GM12878 (cell line): Measurements from ENCODE around the gene DNAH3. TPM values are rescaled to one million over a fixed set of nuclear protein-coding genes. Genes with fewer than 3 reads are reported as not detected.
"Not testable (repeated sequence)": the region's sequence is repeated elsewhere in the genome, so short reads cannot be mapped to it uniquely, and the experiment has no call there.

Experiments
- ATAC-seq: fragments of 200-7000 bp; cut with Tn5 transposase; 3 replicates; pipeline ENCODE4 v1.9.1; 2020; ENCODE audit warnings: mild to moderate bottlenecking, moderate library complexity
- BruUV-seq: library from RNA; stranded (reverse); fragments of 400-500 nt; replicated peaks from 2 replicates; lab custom pipeline; 2021; lab: Mats Ljungman, UMichigan
- CTCF ChIA-PET: fragments of 300-600 bp; sonication (Branson Sonifier 250); formaldehyde crosslinking; extraction: SDS; loops from one replicate; lab custom pipeline; 2021; ENCODE audit warnings: inconsistent platforms; lab: Yijun Ruan, JAX
- POLR2A ChIA-PET: fragments of 350-600 bp; formaldehyde crosslinking; extraction: SDS; loops from one replicate; lab custom pipeline; 2021; ENCODE audit warnings: inconsistent platforms; lab: Charles Lee
- RAD21 ChIA-PET: fragments of 300-600 bp; sonication (Branson Sonifier 250); formaldehyde crosslinking; loops from one replicate; lab custom pipeline; 2023; ENCODE audit warnings: antibody characterized with exemption; ENCODE audit not compliant: unreplicated experiment; lab: Charles Lee
- SMC1A ChIA-PET: fragments of 300-600 bp; sonication (Branson Sonifier 250); formaldehyde crosslinking; loops from one replicate; lab custom pipeline; 2023; ENCODE audit not compliant: unreplicated experiment, uncharacterized antibody; lab: Charles Lee
- DNase-seq: peaks from one replicate; pipeline ENCODE4 v3.0.0-alpha.2; 2011; ENCODE audit warnings: low read depth, low spot score
- FAIRE-seq: peaks from 3 replicates; lab custom pipeline; 2011; peaks lifted over from hg19 to GRCh38; lab: Jason Lieb, UNC
- H2AFZ ChIP-seq: 2 replicates; pipeline ENCODE4 v1.6.0; 2011; ENCODE audit warnings: low read depth, low read length, control low read depth; ENCODE audit not compliant: control insufficient read depth
- H3K27ac ChIP-seq: 2 replicates; pipeline ENCODE4 v1.5.1; 2011; ENCODE audit warnings: control low read depth; ENCODE audit not compliant: control insufficient read depth, insufficient read depth
- H3K27me3 ChIP-seq, 2 experiments: replicated peaks in 1 of 2; 2 replicates each; pipeline versions ENCODE4 v1.6.0 to v1.6.1; 2011; ENCODE audit warnings: low read length in 1 of 2; ENCODE audit not compliant: control insufficient read depth in 2 of 2, insufficient read depth in 2 of 2
- H3K36me3 ChIP-seq, 2 experiments: 2 replicates each; pipeline ENCODE4 v1.5.1; 2011; ENCODE audit warnings: low read length in 1 of 2; ENCODE audit not compliant: control insufficient read depth in 2 of 2, insufficient read depth in 2 of 2
- H3K4me1 ChIP-seq: 2 replicates; pipeline ENCODE4 v1.6.1; 2011; ENCODE audit warnings: mild to moderate bottlenecking, low read length, moderate library complexity, mixed read lengths; ENCODE audit not compliant: control insufficient read depth, insufficient read depth
- H3K4me2 ChIP-seq: 2 replicates; pipeline ENCODE4 v1.6.0; 2011; ENCODE audit warnings: control low read depth; ENCODE audit not compliant: control insufficient read depth, insufficient read depth
- H3K4me3 ChIP-seq: fragments of 200-600 bp; sonication (generic); 2 replicates; pipeline ENCODE4 v1.5.1; 2016
- H3K79me2 ChIP-seq: 2 replicates; pipeline ENCODE4 v1.6.0; 2011; ENCODE audit warnings: low read length; ENCODE audit not compliant: control insufficient read depth, insufficient read depth
- H3K9ac ChIP-seq: 2 replicates; pipeline ENCODE4 v1.8.0; 2011; ENCODE audit warnings: low read length, control low read depth, mixed read lengths; ENCODE audit not compliant: control insufficient read depth, insufficient read depth
- H3K9me3 ChIP-seq: replicated peaks from 3 replicates; pipeline ENCODE4 v1.5.1; 2011; ENCODE audit warnings: mild to moderate bottlenecking, low read length; ENCODE audit not compliant: control insufficient read depth, insufficient read depth
- H4K20me1 ChIP-seq: 2 replicates; pipeline ENCODE4 v1.6.0; 2011; ENCODE audit not compliant: control insufficient read depth, insufficient read depth
- BCLAF1 ChIP-seq: fragments of 450-650 bp; IDR thresholded peaks from 2 replicates; pipeline ENCODE4 v1.6.1; 2017; ENCODE audit warnings: antibody characterized with exemption, mild to moderate bottlenecking, moderate library complexity
- BMI1 ChIP-seq: fragments of 450-650 bp; IDR thresholded peaks from 2 replicates; pipeline ENCODE4 v1.6.1; 2016; ENCODE audit warnings: mild to moderate bottlenecking, moderate library complexity, borderline replicate concordance
- CBFB ChIP-seq: IDR thresholded peaks from 2 replicates; pipeline ENCODE4 v1.6.1; 2016; ENCODE audit warnings: antibody characterized with exemption, low read depth
- CBX5 ChIP-seq: sonication (generic); IDR thresholded peaks from 2 replicates; pipeline ENCODE4 v1.6.1; 2016; ENCODE audit warnings: low read depth, moderate library complexity, mild to moderate bottlenecking, inconsistent platforms
- CHD1 ChIP-seq: IDR thresholded peaks from 2 replicates; pipeline ENCODE4 v1.6.1; 2012; ENCODE audit warnings: low read depth, low read length, improper control_type of control experiment
- GABPA ChIP-seq: IDR thresholded peaks from 2 replicates; pipeline ENCODE4 v1.6.1; 2014; ENCODE audit warnings: antibody characterized with exemption, low read depth, mild to moderate bottlenecking, inconsistent platforms
- HDAC6 ChIP-seq: fragments of 200-600 bp; sonication (generic); IDR thresholded peaks from one replicate; pipeline ENCODE4 v1.8.0; 2017; ENCODE audit warnings: antibody characterized with exemption; ENCODE audit not compliant: unreplicated experiment
- JUND ChIP-seq: IDR thresholded peaks from 2 replicates; pipeline ENCODE4 v1.6.1; 2012; ENCODE audit warnings: low read depth, mild to moderate bottlenecking, low read length, improper control_type of control experiment, moderate library complexity
- MXI1 ChIP-seq: fragments of 150-350 bp; IDR thresholded peaks from 2 replicates; pipeline ENCODE4 v1.6.1; 2011; ENCODE audit warnings: low read depth, mild to moderate bottlenecking, inconsistent platforms, low read length, improper control_type of control experiment
- NBN ChIP-seq: fragments of 450-650 bp; IDR thresholded peaks from 2 replicates; pipeline ENCODE4 v1.6.1; 2016
- NFYB ChIP-seq: IDR thresholded peaks from 2 replicates; pipeline ENCODE4 v1.6.1; 2011; ENCODE audit warnings: low read depth, mild to moderate bottlenecking, low read length, improper control_type of control experiment, moderate library complexity; ENCODE audit not compliant: insufficient read depth
- RUNX3 ChIP-seq: IDR thresholded peaks from 2 replicates; pipeline ENCODE4 v1.6.1; 2012; ENCODE audit warnings: low read length, inconsistent platforms
- SMARCA5 ChIP-seq: fragments of 450-650 bp; IDR thresholded peaks from 2 replicates; pipeline ENCODE4 v1.6.1; 2017; ENCODE audit warnings: mild to moderate bottlenecking
- SMC3 ChIP-seq: IDR thresholded peaks from 2 replicates; pipeline ENCODE4 v1.6.1; 2011; ENCODE audit warnings: low read length, improper control_type of control experiment, borderline replicate concordance
- TARDBP ChIP-seq: IDR thresholded peaks from 2 replicates; pipeline ENCODE4 v1.6.1; 2016; ENCODE audit warnings: borderline replicate concordance
- TCF3 ChIP-seq: IDR thresholded peaks from 2 replicates; pipeline ENCODE4 v1.6.1; 2012; ENCODE audit warnings: low read depth, mild to moderate bottlenecking, low read length, borderline replicate concordance; ENCODE audit not compliant: insufficient read depth
- ZNF207 ChIP-seq: fragments of 450-650 bp; IDR thresholded peaks from 2 replicates; pipeline ENCODE4 v1.6.1; 2014; ENCODE audit warnings: antibody characterized with exemption, mild to moderate bottlenecking, borderline replicate concordance
- WGBS: methylation state at CpG from one replicate; pipeline ENCODE4 v1.1.6; 2016; ENCODE audit warnings: low lambda C conversion rate; ENCODE audit not compliant: insufficient replicate concordance, insufficient coverage; ENCODE audit errors: missing lambda C conversion rate; 5-methylcytosine and 5-hydroxymethylcytosine counted together
- in situ Hi-C: fragments of 300-500 bp; cut with MboI; formaldehyde crosslinking; loops from 9 replicates; pipeline ENCODE4 v1.14.3; 2018; ENCODE audit warnings: mixed read lengths
- intact Hi-C: fragments of 100-400 bp; cut with micrococcal nuclease; formaldehyde crosslinking; loops from one replicate; pipeline ENCODE4 v1.14.2; 2022; ENCODE audit not compliant: unreplicated experiment
- polyA plus RNA-seq, 11 experiments: library from polyadenylated mRNA; depleted of rRNA in 4 of 11; unstranded in 6 of 11; stranded (reverse) in 5 of 11; fragments of >200 nt; fragmentation: Nextera tagmentation in 4 of 11; fragmentation: Illumina TruSeq in 1 of 11; extraction: Ambion mirVana in 4 of 11; extraction: Trizol in 1 of 11; gene quantifications; 1 replicate in 1 of 11; 2 replicates in 10 of 11; pipeline versions ENCODE4 v1.2.1 to v1.2.3, GENCODE V29; 2011 to 2016; ENCODE audit warnings: inconsistent platforms in 2 of 11, missing spikeins in 2 of 11, low read depth in 1 of 11
- total RNA-seq, 4 experiments: library from RNA; depleted of rRNA in 3 of 4; stranded (reverse); fragments of >200 nt in 3 of 4; fragmentation: Illumina TruSeq in 1 of 4; extraction: Trizol in 1 of 4; gene quantifications; 2 replicates each; pipeline versions ENCODE4 v1.2.1 to v1.2.3, GENCODE V29; 2013 to 2021

DNAH3 gene
- total and polyA plus RNA-seq, 10 of the 15 experiments (the other 5 are each of a cell fraction or from before 2014, with no cell fraction given), result under 0.01 to 0.04 (median 0.04) TPM; not detected in 5

DNA sequence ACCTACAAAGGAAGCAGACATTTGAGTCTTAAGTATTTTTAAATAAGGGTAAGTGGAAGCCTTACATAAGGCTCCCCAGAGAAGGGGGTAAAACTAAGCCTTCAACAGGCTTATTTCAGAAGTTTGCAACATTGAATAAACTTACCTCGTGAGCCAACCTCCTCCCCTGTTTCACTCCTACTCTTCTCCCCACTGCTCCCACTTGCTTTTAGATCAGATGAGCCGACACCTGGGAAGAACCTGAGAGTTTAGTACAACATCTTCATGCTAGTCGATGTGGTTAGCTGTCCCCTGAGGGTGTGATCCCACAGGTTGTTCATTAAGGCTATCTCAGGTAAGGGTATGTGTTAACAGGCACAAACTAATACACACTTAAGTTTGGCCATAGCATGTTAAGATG, 47.0 kb upstream of the DNAH3 start (continued):
- TF ChIP-seq TARDBP (no peak), BCLAF1 (no peak)
- TF ChIP-seq, all 136 proteins: peak for 0

GRCh38 chr16:21197112-21197511, 46.5 kb upstream of the DNAH3 start:
- BruUV-seq, result no TSS peak
- SMC1A ChIA-PET, result interaction anchor here (1.0 to 1.3 kb wide), 3 partner anchors 9 to 104 kb away, joined by 3 to 6 read pairs (median 4); no protein-coding TSS in a partner anchor

GRCh38 chr16:21195330-21195729, 44.7 kb upstream of the DNAH3 start:
- intact Hi-C loops, H3K4me1 ChIP-seq, H3K9me3 ChIP-seq, ATAC-seq, BruUV-seq, H3K4me2 ChIP-seq, H3K9ac ChIP-seq, H4K20me1 ChIP-seq, POLR2A ChIA-PET, H3K27ac ChIP-seq, H3K27me3 ChIP-seq, H2AFZ ChIP-seq, DNase-seq, H3K36me3 ChIP-seq, in situ Hi-C loops, H3K79me2 ChIP-seq, FAIRE-seq, H3K4me3 ChIP-seq: not testable (repeated sequence)
- WGBS, result 73% methylated on average over 8 of the region's 8 CpGs
- ChIA-PET SMC1A (interaction anchor here (1.4 to 1.8 kb wide), 4 partner anchors 19 to 105 kb away, joined by 3 to 6 read pairs (median 4); no protein-coding TSS in a partner anchor), CTCF (interaction anchor here (0.6 to 3.4 kb wide), 3 partner anchors 105 to 1122 kb away, joined by 3 to 14 read pairs (median 4); no protein-coding TSS in a partner anchor), RAD21 (interaction anchor here (0.8 to 1.5 kb wide), 3 partner anchors 80 to 105 kb away, joined by 3 to 5 read pairs (median 4); no protein-coding TSS in a partner anchor)

More at GRCh38 chr16:21197112-21197511, 46.5 kb upstream of the DNAH3 start:
- RAD21 ChIA-PET, result interaction anchor here (1.0 kb wide), 1 partner anchor 39 kb away, joined by 5 read pairs; the partner anchor contains the start of gene LDAF1
- Histone ChIP-seq H3K4me3 (no peak overlapping the region), H3K9ac (no peak overlapping the region), H3K36me3 (no peaks in the 10 kb centered on the region), H3K9me3 (no peaks in the 10 kb centered on the region; the same call in 2 of the 3 replicates), H3K4me2 (no peak overlapping the region), H3K4me1 (peaks cover 3% of the 10 kb centered on the region; the same call in 1 of the 2 replicates), H3K27ac (no peak overlapping the region), H4K20me1 (no peaks in the 10 kb centered on the region), H3K79me2 (no peaks in the 10 kb centered on the region), H3K27me3 (no peaks in the 10 kb centered on the region), H2AFZ (no peak overlapping the region)
- intact Hi-C loops, result no loop called here
- ATAC-seq (no peak), DNase-seq (no peak), FAIRE-seq (no peak)
- no peak for TF ChIP-seq CBFB
- TF ChIP-seq ZNF207, result no peak
- no peak for TF ChIP-seq CBX5
- no peak for TF ChIP-seq MXI1
- no peak for TF ChIP-seq SMC3
- no peak for TF ChIP-seq CHD1
- TF ChIP-seq TCF3, result no peak
- TF ChIP-seq BMI1, result no peak
- no peak for TF ChIP-seq RUNX3
- no peak for TF ChIP-seq HDAC6
- no peak for TF ChIP-seq NFYB
- TF ChIP-seq GABPA, result no peak
- TF ChIP-seq JUND, result no peak
- no peak for TF ChIP-seq TARDBP
- no peak for TF ChIP-seq NBN
- TF ChIP-seq SMARCA5, result no peak
- WGBS, result 38% methylated on average over 1 of the region's 1 CpG
- POLR2A ChIA-PET, result no interaction called here
- CTCF ChIA-PET, result interaction anchor here (0.6 to 3.4 kb wide), 6 partner anchors 9 to 103 kb away, joined by 3 to 14 read pairs (median 3); no protein-coding TSS in a partner anchor
- in situ Hi-C loops, result no loop called here
